Stimulated activated CD8-positive, alpha-beta memory T cell treated with anti-CD3 and anti-CD28 coated beads, Interleukin-12 subunit alpha, Interleukin-12 subunit beta, amount 100 ng/mL, for 24 hours (primary cell): ENCODE results near the gene IL16.

Experiments used
- DNase-seq: peaks from one replicate; pipeline ENCODE4 v3.0.0-alpha.2; 2020; ENCODE audit errors: extremely low read depth

Gene IL16

DNA sequence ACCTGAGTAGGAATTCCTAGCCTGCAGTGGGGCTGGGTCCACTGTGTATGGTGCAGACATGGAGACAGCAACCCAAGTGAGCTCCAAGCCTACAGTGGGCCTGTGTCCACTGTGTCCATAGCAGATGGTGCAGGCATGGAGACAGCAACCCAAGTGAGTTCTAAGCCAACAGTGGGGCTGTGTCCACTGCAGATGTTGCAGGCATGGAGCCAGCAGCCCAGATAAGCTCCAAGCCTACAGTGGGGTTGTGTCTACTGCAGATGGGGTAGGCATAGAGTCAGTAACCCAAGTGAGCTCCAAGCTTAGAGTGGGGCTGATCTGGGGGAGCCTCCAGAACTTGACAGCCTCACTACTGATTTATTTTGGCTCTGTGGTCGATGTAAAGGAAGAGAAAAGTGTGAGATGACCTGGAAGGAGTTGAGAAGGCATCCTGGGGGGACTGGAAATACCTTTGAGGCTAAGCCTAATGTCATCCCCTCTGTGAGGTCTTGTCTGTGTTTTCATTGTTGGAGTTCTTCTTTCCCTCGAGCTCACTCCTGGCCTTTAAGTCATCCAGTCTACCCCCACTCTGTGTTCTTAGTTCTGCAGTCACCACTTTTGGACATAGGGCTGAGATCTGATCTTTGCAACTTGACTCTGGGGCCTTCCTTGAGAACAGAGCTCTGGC lies 22.4 kb upstream of the IL16 start:
- no peak for DNase-seq

DNA sequence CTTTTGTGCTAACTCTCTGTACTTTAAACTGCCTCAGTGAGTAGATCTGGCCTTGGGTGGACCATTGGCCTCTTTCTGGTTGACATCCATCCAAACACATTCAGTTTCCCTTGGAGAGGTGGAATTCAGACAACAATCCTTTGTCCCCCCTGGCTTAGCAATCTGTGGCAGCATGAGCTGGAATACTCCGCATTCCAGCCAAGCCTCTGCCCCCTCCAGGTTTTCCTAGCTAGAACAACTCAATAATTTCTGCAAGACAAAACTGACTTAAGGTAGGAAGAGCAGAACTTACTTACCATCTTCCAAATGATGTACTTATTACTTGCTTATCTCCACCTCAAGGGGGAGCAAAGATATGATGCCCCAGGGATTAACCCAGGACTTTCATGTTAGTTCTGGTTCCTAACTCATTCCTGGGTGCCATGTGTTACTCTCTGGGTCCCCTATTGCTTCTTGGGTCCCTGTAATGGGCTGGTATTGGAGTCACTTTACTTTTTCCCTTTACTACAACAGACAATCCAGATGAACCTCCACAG lies 21.8 kb upstream of the IL16 start:
- DNase-seq, result no peak

GRCh38 chr15:81175496-81175895 lies 21.2 kb upstream of the IL16 start:
- DNase-seq, result no peak

DNA sequence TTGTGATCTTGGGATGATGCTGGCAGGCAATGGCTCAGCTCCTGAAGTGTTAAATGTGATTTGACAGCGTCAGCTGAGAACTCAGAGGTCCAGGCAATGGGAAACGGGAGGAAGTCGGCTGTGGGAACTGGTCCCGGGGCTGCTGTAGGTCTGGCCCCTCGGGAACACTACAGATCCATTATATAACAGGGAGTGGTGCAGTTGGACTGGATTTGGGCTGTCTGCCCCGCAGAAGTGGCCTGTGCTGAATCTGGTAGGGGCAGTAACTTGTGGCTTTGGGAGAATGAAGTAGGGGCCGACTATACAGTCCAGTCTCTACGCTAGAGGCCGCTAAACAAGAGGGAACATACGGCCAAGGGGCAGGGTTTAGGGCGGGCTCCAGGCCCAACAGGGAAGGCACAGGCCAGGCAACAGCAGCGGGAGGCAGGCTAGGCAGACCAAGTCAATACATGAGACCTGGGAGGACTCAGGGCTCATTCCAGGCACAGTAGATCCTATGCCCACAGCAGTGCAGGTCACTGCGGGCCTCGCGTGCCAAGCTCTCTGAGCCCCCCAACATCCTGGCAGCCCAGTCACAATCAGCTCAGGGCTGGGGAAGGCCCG lies 20.3 kb upstream of the IL16 start:
- DNase-seq, result no peak

DNA sequence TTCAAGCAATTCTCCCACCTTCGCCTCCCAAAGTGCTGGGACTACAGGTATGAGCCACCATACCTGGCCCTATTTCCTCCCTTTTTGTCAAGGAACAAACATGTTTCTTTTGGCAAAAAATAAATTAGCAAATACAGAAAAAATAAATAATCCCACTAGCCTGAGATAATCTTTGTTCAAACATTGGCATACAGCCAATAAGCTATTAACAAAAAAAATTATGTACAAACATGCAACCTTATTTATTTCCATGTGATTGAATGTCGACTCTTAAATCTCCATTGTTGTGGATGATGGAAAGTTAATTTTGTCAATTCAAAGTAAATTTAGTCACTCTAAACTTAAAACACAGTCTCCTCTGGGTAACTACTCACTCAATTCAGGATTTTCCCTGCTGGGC lies 18.3 kb upstream of the IL16 start:
- no peak for DNase-seq

DNA sequence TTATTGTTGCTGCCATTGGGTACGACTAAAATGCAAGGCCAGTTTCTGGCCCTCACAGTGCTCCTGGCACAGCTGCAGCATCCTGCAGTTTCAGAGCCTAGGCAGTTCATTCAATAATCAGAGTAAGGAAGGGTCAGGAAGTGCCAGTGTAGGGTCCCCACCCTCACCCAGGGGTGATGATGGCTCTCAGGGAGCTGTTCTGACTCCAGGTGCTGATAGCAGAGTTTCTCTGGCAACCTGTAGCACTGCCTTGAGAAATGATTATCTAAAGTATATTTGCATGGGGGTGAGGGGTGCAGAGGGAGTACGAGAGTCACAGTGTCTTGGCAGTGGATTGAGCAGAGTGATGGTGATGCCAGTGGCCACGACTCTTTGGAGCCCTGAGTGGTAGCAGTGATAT lies 15.5 kb upstream of the IL16 start:
- no peak for DNase-seq

GRCh38 chr15:81182031-81182755 lies 14.5 kb upstream of the IL16 start:
- no peak for DNase-seq

GRCh38 chr15:81182756-81183438 lies 13.8 kb upstream of the IL16 start:
- no peak for DNase-seq

GRCh38 chr15:81183439-81183775 lies 13.3 kb upstream of the IL16 start:
- DNase-seq, result no peak

DNA sequence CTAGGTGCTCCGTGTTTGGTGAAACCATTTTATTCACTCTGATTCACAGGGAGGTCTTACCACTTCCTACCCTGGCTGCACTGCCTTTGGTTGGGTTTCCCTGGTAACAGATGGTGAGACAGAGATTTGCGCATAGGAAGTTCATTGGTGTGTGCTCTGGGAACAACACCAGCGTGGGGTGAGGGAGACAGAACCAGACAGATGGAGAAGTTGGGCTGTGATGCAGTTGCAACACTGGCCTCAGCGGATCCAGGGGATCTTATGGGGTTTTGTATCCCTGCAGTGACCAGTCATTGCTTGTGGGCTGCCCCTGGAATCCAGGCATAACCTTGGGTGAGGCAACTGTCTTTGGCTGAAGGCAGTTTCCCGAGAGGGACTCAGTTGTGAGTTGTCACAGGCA lies 12.5 kb upstream of the IL16 start:
- DNase-seq, result no peak

DNA sequence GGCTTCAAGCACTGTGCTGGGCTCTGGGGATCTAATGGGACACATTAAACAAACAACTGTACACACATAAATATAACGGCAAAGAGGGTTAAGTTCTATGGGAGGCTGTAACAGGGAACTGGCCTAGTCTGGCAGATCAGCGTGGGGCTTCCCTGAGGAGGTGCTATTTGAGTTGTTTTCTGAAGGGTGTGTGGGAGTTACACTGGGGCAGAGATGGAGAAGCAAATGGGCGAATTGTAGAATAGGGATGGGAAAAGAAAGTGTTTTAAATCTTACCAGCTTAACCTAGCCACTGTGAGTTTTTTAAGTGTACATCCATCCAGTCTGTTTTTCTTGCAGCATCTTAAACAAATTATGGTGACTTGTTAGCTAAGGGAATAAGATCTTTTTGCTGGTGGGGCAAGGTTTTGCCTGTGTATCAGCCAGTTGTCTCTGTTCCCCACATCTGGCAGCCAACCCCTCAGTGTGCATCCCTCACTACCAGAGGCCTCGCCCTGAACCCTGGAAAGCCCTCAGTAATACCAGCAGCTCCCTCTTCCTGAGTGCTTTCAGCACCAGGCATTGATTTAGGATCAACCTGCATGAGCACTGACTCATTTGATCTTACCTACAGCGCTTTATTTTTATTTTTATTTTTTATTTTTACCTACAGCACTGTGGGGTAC lies 10.9 kb upstream of the IL16 start:
- DNase-seq, result no peak

DNA sequence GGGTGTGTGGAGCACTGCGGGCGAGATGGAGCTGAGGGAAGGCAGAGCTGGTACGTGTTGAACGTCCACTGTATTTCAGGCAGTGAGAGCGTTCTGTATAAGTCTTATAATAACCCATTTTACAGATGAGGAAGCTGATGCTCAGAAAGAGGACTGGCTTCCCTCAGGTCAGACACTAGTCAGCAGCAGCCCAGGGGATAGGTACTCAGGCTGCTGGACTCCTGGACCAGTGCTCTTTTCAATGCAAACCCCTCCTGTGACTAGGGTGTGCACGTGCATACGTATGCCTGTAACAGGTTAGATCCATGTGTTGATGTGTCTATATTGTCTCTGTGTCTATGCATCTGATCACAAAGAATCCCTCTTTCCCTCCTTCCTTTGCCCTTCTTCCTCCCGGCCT lies 8.3 kb upstream of the IL16 start:
- DNase-seq, result no peak

- DNase-seq, result no peak
Measured at GRCh38 chr15:81189583-81190283, 6.9 kb upstream of the IL16 start.

DNA sequence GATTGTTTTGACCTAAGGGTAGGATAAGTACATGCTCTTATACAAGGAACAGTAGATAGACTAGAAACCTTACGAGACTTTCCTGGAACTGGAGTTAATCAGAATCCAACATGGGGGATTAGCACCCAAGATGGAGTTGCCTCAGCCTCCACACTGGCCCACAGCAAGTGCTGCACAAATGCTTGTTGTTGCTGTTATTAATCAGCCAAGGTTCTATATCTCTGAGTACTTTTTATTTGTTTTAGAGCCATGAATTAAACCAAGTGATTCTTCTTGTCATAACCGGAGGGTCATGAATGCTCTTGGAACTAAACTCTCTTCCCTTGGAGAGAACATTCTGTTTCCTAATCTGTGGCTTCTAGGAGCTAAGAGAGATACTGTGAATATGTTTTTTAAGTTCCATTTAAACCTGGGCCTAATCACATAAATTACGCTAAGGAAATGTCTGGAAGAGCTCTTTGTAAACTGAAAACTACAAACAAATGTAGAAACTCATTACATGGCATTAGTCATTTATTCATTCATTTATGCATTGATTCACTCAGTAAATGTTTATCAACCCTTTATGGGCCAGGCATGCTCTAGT lies 5.7 kb upstream of the IL16 start:
- DNase-seq, result no peak

GRCh38 chr15:81191701-81192100 lies 5.0 kb upstream of the IL16 start:
- no peak for DNase-seq

GRCh38 chr15:81194723-81195122 lies 2.0 kb upstream of the IL16 start:
- DNase-seq, result no peak

- no peak for DNase-seq
Measured at GRCh38 chr15:81195339-81195864, 1.3 kb upstream of the IL16 start.

DNA sequence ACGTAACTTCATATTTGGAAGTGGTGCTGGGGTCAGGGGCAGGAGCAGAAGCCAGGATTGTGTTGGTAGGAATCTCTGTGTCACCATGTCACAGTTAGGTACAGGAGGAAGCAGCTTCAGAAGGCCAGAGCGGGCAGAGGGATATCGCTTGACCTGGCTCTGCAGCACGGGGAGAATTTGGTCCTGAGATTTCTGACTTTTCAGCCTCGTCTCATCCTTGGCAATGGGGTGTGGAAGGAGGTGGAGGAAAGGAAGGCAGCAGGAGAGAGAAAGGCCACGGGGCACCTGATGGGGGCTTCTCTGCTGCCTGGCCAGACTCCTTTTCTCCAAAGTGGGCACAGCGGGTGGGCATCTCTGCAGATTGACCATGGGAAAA lies 564 bp downstream of the IL16 start:
- DNase-seq, result no peak

GRCh38 chr15:81197688-81198281 lies 1.1 kb downstream of the IL16 start:
- no peak for DNase-seq

DNA sequence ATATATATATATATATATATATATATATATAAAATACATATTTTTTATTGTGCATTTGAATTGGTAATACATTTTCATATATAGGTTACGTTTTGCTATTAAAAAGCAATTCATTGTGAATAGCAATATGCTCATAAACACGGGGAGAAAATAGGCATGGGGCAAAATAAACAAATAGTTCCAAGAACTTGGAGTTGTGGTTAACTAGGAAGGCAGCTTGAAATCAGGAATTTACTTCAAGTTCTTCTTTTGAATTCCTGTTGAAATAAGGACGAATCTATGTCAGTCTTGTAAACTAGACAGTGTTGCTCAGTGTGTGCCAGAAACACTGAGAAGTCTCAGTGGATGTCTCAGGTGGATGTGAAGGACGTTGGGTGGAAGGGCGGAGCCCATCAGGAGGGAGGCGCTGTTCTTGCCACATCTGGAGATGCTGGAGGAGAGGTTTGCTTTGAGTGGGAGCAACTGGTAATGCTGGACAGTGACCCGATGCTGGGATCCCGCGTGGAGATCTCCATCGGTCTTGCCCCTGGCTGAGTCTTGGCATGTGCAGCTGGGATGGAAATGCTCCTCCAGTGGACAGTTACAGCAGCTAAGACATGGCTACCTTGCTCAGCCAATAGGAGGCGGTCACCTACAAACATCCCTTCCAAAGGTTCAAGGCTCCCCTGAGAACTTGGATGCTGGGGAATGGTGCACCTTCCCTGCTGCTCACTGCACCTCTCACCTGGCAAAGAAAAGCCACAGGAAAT lies 2.5 kb downstream of the IL16 start:
- no peak for DNase-seq
